ENCODE results near the gene B4GALT1.
"Not testable (repeated sequence)": the region's sequence is repeated elsewhere in the genome, so short reads cannot be mapped to it uniquely, and the experiment has no call there.

B4GALT1 gene

DNA sequence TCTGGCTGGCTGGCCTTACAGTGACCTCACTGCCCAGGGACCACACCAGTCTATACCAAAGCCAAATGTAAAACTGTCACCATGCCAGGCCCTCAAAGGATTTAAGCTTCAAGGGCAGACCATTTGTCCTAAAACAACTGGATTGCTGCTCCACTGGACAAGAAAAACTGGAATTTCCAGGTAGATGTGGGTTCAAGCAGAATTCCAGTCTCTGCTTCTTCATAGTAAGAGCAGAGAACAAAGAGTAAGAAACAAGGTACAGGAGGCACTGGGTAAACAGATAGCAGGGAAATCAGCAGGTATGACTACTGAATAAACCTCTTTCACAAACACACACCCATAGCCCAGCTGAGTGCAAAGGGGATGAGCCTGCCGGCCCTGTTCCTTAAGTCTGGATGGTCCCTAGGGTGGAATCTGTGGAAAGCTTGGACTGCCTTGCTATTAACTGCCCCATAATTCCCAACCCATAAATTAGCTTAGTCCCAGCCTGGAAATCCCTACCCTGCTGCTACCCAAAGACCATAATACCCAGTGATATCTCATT, 5.5 kb downstream of the B4GALT1 start:
- no peak for DNase-seq (ENCODE audit: low read depth)

GRCh38 chr9:33161011-33161588, 6.0 kb downstream of the B4GALT1 start:
- DNase-seq (ENCODE audit: low read depth) = no peak

GRCh38 chr9:33160446-33160845, 6.7 kb downstream of the B4GALT1 start:
- not testable (repeated sequence) for DNase-seq (ENCODE audit: low read depth)

DNA sequence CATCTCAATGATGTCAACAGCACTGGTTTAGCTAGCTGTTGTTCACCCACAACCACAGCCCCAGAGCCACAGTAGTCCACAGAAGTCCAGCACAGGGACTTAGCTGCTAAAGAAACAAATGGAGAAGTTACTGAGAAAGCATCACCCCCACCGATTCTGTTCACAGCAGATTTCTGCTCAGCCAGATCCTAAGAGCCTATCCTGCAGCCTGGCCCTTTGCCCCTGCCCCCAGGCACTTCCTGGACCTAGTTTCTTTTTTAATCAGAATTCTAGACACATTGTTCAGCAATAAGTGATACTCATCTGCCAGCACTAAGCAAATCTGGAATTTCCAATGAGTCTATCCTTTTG, 7.4 kb downstream of the B4GALT1 start:
- DNase-seq (ENCODE audit: low read depth) = no peak

- no peak for DNase-seq (ENCODE audit: low read depth)
Measured at GRCh38 chr9:33158843-33159776, 8.0 kb downstream of the B4GALT1 start.

DNA sequence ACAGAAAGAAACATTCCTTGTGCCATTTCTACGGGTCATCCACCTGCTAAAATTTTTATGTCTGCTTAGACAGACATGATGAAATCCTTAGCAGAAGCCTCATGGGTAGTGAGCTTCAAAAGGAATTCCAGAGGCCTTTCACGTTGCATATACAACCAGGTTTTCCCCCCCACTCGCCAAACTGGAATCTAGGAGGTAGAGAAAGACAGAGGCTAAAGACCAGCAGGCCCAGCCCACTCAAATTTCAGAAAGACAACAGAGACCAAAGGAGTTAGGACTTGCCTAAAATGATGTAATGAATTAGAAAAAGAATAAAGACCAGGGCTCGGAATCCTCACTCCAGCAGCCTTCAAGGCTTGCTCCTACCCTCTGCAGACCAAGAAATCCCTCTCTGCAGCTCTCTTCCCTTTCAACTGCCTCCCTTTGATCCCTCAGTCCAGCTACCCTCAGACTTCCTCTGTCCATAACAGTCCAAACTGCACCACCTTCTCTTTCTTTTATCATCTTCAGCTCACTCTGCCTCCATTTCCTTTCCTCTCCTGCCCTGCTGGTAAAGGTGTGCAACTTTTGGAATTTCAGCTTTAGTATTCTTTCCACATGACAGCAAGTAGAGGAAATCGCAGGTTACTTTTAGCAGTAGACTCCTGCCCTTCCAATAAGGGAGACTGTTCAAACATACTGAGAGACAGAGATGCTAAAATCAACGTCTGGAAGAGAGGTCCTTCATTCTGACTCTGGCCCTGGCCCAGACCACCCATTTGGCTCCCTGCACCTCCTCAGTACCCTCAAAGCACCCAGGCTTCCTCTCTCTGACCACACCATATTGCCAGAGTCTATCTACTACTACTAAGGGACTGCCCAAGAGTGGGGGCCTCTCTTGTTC, 8.9 kb downstream of the B4GALT1 start:
- DNase-seq (ENCODE audit: low read depth) = no peak

- no peak for DNase-seq (ENCODE audit: low read depth)
Measured at GRCh38 chr9:33155393-33155792, 11.7 kb downstream of the B4GALT1 start.

- DNase-seq (ENCODE audit: low read depth) = no peak
Measured at GRCh38 chr9:33154371-33154770, 12.8 kb downstream of the B4GALT1 start.

DNA sequence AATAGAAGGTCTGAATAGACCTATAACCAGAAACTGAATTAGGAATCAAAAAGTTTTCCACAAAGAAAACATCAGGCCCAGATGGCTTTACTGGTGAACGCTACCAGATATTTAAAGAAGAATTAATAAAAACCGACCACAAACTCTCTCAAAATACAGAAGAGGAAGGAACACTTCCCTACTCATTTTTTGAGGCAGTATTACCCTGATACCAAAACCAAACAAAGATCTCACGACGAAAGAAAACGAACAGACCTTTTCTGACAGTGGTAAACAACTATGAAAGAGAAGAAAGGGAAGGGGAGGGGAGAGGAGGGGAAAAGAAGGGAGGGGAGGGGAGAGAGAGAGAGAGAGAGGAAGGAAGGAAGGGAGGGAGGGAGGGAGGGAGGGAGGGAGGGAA, 13.5 kb downstream of the B4GALT1 start:
- no peak for DNase-seq (ENCODE audit: low read depth)

- DNase-seq (ENCODE audit: low read depth) = no peak
Measured at GRCh38 chr9:33153001-33153400, 14.1 kb downstream of the B4GALT1 start.

DNA sequence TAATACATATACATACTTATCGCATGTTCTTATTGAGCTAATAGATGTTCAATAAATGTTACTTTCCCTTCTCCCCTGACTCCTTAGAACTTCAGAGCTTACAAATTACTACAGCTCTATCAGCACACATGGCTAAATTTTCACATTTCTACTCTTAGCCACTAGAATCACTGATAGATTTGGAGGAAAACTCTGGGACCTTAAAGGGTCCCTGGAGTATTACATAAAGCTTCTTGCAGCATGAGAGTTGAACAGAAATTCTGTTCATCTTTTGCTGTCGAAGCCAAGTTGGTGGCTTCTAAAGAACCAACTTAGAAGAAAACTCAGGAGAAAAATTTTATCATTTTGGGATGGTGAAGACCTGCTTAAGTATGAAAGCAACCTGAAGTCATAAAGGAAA, 15.5 kb downstream of the B4GALT1 start:
- no peak for DNase-seq (ENCODE audit: low read depth)

DNA sequence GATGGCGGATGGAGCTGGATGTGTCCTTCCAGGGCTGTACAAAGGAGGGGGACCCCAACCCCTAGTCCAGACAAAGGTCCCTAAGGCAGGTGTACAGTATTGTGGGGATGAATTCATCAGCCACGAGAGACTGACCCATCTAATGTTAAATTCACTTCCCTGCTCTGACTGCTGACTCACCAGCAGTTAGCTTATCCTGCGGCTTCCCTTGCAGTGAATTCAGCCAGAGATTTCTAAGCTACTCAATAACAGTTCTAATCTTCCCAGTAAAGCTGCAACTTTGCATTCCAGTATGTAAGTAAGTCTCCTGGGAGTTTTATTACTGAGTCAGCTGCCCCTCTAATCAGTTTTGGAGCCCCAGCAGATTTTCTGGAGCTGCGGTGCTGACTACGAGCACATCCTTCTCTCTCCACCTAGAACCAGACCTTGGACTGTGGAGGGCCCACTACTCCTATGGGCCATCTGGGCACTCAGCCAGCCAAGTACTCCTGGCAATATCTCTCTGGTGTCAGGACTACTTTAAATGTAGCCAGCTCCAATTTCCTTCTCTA, 16.1 kb downstream of the B4GALT1 start:
- DNase-seq (ENCODE audit: low read depth) = no peak

DNA sequence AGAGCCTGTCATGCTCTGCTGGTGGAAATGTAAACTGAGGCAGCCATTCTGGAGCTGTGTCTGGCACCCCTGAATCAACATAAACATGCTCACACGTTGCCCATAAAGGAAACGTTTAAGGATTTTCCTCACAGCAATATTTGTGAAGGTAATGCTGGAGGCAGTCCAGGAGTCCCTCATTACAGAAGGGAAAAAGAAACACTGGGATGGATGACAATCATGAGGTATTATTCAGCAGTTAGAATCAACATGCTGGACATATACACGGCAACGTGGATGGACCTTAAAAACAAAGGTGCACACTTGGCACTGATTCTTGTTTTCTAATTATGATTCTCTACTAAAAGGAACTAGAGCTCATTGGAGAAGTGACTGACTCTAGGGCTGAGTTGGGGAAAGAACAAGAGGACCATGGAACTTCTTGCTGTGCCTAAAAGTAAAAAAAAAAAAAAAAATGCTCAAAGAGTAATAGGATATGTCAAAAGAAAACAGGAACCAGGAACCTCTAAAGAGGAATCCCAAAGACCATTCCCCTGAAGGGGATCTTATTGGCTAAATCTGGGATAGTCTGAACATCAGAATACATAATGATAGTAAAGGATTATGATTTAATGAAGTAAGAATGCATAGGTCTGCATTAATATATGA, 18.6 kb downstream of the B4GALT1 start:
- no peak for DNase-seq (ENCODE audit: low read depth)

- DNase-seq (ENCODE audit: low read depth) = no peak
Measured at GRCh38 chr9:33147416-33148169, 19.5 kb downstream of the B4GALT1 start.

GRCh38 chr9:33146298-33146697, 20.8 kb downstream of the B4GALT1 start:
- DNase-seq (ENCODE audit: low read depth) = no peak

DNA sequence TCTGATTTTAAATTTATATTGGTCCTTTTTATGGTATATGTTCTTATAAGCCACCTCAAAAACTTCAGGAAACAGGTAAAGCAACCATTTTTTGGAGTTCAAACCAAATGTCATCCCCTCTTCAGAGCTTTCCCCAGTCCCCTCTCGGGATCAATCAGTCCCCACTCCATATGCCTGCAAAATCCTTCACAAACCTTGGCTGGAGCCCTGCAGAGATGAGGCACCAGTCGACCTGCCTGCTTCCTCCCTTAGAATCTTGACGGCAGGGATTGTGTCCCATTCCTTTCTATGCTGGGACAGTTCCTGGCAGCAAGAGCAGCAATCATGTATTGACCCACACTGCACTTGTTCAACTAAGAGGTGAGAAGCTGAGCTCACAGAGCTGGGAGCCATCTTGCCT, 22.6 kb downstream of the B4GALT1 start:
- DNase-seq (ENCODE audit: low read depth) = no peak

GRCh38 chr9:33143241-33143661, 23.9 kb downstream of the B4GALT1 start:
- DNase-seq (ENCODE audit: low read depth) = no peak

GRCh38 chr9:33142535-33142934, 24.6 kb downstream of the B4GALT1 start:
- no peak for DNase-seq (ENCODE audit: low read depth)

GRCh38 chr9:33140401-33141360, 26.5 kb downstream of the B4GALT1 start:
- DNase-seq (ENCODE audit: low read depth) = no peak
